Astrocyte of the hippocampus (primary cell): ENCODE results near the gene GUCA2B.

Experiments
- DNase-seq: peaks from one replicate; pipeline ENCODE4 v3.0.0; 2011; ENCODE audit warnings: low read depth, low spot score

The GUCA2B gene

DNA sequence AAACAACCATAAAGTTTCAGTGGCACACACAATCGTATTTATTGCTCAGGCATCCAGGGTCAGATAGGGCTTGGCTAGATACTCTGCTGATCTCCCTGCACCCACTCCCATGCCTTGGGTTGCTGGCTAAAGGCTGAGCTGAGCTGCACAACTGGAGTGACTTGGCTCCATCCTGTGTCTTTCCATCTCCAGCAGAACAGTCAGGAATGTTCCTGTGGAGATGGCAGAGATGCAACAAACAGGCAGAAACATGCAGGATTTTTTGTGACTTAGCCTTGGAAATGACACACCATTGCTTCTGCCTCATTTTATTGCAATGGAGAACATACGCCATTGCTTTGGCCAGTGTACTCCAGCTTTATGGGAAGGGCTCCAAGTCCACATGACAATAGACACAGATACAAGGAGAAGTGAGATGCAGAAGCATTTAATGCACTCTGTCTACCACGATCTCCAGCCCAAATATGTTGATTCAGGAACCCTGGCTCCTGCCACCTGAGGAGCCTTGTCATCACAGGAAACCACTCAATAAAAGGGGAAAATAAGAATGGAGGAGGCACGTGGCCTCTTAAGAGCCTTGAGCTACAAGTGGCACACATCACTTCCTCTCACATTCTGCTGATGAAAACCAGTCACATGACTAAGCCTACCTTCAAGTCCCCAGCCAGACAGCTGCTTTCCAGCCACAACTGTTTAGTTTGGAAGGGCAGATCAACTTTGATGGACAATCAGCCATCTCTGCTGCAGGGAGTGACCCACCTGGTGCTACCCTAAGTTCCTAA lies 10.1 kb upstream of the GUCA2B start:
- no peak for DNase-seq

DNA sequence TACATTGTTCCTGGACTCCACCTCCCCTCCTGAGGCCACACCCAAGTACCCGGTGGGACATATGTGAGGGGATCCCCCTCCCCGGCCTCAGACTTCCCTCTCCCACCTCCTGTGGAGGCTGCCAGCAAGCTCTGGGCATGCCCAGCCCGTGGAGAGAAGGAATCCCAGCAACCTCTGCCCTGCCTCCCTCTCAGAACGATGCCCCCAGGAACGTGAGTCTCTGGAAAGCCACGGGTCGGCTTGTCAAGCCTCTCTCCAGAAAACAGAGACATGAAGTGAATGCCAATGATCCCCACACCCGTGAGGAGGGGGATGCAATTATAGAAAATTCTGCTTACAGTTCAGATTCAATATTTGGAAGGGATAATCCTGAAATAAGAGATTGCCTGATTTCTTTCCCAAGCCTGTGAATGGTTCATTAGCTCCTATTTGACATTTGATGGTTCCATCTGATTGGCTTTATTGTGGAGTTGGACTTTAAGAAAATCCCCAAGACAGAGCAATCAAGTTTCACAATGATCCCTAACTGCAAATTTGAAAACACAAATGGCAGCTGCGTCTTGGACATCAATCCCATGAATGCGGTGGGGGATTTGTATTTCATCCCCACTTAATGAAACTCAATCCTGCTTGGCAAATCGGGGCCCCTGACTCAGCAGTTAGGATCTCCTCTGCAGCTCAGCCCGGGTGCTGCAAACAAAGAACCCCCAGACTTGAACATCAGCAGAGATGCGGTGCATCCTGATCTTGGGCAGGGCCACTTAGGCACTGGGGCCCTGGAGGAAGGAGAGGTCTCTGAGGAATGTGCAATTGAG lies 9.1 kb upstream of the GUCA2B start:
- DNase-seq, result no peak

DNA sequence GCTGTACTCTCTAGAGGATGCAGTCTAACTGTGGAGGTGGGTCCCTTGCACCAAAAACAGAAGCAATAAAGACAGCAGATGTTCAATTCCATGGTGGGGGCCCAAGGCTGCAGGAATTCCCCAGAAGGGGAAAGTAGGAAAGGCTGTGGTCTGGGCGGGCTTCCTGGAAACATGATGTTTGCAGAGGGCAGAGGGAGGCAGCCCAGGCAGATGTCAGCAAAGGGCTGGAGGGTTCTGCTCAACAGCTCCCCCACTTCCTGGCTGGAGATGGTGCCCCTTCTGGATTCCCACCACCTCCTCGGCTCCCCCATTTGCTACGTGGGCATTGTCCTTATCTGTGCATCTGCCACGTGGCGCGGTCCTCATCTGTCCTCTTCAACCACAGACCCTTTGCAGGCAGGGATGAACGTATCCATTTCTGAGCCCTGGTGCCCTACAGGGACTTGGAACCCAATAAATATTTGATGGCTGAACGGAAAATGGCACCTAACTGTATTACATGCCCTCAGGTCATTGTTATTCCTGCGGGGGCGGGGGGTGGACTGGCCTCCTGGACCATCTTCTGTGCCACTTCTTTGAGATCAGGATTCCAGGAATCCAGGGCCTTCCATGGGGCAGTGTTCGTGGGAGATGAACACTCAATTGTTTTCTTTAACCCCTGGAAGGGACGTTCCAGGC lies 8.4 kb upstream of the GUCA2B start:
- no peak for DNase-seq

DNA sequence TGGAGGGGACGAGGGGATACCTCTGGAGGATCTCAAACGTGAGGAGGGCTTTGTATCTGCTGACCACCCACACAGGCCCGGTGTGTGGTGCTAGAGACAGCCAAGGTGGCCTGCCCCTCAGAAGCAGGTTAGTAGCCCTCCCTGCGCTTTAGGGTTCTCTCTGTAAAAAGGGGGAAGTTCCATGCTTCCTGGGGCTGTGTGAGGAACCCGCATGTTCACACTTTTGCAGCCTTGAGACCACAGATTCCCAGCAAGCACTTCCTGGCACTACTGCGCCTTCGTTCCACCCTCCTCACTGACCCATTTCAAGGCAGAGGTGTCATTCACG lies 7.9 kb upstream of the GUCA2B start:
- DNase-seq, result no peak

DNA sequence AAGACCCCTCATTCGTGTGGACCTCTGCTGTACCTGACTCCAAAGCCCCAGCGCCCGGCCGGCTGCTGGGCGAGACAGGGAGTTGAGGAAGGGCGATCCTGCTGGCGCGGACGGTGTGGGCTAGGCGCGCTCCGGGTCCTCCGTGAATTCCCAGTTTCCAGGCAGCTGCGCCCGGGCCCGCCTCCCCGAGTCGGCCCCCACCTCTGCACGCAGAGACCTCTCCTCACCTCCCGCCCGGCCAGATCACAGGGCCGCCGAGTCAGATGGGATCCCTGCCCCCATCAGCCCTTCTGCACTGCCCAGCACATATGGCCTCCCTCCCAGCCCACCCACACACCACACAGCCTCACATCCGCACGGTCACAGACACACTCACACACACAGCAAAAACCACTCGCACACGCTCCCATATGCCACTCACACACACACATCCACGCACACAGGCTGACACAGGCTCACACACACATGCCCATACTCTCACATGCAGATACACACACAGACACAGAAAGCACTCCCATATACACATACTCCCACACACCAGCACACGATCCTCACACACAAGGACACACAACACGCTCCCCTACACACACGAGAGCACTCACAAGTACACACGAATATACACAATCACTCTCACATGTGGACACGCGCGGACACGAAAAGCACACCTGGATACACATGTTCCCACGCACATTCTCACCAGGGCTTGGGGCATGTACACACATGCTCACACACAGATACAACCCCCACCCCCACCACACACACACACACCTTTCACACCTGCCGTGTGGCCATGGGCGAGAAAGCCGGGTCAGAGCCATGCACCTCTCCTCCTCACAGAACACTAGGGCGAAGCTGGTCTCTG lies 7.2 kb upstream of the GUCA2B start:
- no peak for DNase-seq

DNA sequence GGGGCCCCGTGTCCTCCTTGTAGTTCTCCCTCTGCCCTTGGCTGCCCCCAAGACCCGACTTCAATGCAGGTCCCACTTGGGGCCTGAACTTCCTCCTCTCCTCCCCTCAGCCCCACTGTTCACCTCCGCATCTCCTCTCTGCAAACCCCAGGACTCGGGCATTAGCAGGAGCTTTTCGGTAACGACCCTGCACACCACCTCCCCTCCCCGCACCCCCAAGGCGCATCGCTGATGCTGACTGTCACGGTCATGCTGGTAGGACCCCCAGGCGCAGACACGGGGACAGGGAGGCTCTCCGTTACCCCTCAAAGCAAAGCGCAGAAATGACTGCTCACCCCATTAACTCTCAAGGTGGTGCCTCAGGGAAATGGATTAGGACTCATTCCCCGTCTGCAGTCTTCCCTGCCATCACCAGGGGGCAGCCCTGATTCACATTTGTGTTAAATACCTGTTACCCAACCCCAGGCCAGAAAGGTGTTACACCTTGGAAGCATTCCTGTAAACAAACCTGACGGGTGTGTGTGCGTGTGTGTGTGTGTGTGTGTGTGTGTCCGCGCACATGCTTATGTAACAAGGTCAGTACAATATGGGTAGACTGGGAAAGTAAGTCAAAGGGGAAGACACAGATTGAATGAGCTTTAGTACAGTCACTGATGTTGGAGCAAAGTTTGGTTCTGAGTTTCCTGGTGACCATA lies 6.4 kb upstream of the GUCA2B start:
- peak; percentile 78 for DNase-seq

DNA sequence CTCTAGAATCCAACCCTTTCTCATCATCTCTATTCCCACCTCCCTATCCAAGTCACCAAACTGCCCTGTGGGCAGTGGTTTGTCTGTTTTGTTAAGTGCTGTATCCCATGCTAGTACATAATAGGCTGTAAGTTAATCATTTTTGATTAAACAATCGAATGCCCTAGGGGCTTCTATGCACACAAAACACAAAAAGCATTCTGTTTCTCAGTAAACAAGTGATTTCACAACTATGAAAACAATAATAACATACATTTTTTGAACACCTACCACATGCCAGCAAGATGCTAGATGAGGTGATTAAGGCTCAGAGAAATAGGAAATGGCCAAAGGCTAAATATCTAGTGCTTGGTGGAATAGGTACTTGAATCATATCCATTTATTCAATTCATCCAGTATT lies 5.0 kb upstream of the GUCA2B start:
- no peak for DNase-seq

DNA sequence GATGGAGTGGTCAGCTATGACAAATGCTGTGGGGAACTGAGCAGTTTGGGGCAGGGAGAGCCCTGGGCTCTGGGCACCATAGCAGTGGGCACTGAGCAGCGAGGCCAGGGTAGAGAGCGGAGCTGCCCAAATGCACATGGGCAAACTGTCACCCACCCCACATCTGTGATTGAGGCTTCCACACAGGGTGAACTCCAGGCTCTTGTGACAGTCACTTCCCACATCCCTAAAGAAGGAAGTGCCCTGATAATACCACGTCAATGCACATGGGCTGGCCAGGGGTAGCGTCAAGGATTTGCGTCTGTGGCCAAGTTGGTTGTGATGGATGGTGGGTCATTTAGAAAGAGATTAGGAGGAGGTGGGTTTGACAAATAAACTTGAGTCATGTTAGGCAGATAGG lies 2.6 kb upstream of the GUCA2B start:
- no peak for DNase-seq

DNA sequence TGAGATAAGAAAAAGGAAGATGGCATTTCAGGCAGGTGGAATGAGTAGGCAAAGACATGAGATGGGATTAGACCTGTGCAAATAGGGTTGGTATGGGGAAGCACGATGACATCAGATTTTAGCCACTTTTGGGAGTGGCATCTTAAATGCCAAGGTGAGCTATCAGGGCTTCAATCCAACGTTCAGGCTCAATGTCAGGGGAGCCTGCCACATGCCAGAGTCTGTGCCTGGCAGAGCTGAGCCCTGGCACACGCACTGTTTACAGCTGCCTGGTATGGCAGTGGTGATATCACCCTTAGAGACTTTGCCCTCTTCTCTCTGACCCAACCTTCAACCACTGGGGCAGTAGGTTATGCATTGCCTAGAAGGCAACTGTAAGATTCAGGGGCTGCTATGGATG lies 1.1 kb upstream of the GUCA2B start:
- no peak for DNase-seq

DNA sequence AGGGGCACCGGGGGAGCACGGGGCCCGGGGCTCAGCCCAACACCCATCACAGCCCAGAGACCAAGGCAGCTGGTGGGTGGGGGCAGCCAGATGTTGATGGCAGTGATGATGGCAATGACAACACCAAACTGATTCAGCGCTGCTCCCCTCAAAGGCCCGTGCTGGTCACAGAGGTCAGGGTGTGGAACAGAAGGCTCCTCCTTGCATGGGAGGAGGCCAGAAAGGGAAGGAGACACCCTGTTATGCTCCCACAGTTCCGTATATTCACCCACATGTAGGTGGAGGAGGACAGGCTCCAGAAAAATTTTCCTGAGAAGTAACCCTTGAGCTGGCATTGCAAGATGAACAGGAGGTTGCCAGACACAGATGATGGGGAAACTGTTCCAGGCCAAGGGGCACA lies 414 bp downstream of the GUCA2B start:
- DNase-seq, result no peak

DNA sequence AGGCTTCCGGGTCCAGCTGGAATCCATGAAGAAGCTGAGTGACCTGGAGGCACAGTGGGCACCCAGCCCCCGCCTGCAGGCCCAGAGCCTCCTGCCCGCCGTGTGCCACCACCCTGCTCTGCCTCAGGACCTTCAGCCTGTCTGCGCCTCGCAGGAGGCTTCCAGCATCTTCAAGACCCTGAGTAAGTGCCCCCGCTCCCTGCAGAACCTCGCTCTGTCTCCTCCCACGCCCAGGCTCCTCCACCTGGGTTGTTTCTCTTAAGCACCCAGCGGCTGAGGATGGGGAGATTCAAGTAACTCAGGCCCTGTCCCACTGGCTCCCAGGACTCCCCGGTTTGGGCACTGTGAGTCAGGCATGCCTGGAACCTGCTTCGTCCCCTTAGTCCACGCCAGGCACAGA lies 1.5 kb downstream of the GUCA2B start:
- no peak for DNase-seq

DNA sequence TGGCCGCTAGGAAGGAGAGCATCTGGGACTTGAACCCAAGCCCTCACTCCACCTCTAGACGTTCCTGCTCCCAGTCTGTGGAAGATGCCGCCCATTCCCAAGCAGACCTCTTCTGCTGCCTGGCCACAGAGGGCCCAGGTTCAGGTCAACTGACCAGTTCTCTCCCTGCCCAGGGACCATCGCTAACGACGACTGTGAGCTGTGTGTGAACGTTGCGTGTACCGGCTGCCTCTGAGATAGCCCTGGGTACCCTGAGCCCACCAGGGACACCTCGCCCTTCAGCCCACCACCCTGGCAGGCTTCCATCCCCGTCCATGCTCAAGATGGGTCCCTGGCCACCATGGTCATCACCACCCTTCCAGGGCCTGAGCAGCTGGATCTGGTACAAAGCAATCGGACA lies 2.2 kb downstream of the GUCA2B start:
- DNase-seq, result no peak

DNA sequence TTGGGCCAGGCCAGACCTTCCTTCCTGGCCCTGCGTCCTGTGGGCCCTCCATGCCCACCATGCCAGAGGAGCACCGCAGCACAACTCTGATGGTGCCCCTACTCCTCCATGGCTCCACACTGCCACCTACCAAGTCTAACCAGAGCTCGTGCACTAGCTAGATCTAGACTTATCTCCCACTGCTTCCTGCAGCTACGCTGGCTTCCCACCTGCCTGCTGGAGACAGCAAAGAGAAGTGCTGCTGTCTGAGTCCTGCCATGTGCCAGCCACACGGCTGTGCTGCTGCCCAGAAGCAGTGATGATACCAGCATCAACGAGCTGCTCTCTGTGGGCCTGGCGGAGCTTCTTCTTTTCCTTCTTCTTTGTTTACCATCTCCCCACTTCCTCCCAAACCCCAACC lies 4.5 kb downstream of the GUCA2B start:
- DNase-seq, result no peak

DNA sequence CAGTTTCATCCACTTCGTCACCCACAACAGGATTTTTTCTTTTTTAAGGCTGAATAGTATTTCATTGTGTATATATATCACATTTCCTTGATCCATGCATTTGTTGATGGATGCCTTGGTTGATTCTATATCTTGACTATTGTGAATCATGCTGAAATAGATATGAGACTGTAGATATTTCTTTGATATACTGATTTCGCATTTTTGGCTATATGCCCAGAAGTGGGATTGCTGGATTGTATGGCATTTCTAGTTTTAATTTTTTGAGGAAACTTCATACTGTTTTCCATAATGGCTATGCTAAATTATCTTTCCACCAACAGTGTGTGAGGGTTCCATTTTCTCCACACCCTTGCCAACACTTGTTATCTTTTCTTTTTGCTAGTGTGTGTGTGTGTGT lies 5.0 kb downstream of the GUCA2B start:
- DNase-seq, result no peak

DNA sequence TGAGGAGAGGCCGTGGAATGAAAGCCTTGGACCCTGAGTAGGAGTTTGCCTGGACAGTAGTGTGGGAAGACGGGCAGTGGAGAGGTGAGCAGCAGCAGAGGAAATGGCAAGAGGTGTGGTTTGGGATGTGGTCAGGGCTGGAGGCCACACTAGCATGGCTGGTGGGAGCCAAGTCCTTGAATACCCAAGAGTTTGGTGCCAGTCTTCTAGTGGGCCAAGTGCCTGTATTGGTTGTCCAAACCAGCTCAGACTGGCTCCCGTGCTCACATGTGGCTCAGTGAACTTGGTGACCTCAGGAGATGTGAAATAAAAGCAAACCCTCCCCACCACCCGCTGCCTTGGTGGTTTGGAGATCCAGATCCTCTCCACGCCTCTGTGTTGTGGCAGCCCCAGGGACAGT lies 9.0 kb downstream of the GUCA2B start:
- no peak for DNase-seq

DNA sequence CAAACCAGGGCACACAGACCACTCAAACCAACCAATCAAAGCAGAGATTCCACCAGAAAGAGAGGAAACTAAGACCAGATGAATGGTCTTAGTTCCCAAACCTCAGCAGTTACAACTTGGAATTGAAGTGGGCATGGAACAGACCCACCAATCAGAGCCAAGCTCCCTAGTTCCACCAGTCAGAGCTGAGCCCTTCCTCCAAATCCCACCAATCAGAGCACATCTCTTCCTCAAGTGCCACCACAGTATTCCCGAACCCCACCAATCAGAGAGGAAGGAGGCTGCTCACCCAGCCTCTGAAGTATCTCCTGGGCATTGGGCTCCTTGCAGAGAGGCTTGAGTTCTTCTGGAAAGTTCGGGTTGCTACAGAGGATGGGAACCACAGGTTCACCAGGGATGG lies 9.9 kb downstream of the GUCA2B start:
- DNase-seq, result no peak

DNA sequence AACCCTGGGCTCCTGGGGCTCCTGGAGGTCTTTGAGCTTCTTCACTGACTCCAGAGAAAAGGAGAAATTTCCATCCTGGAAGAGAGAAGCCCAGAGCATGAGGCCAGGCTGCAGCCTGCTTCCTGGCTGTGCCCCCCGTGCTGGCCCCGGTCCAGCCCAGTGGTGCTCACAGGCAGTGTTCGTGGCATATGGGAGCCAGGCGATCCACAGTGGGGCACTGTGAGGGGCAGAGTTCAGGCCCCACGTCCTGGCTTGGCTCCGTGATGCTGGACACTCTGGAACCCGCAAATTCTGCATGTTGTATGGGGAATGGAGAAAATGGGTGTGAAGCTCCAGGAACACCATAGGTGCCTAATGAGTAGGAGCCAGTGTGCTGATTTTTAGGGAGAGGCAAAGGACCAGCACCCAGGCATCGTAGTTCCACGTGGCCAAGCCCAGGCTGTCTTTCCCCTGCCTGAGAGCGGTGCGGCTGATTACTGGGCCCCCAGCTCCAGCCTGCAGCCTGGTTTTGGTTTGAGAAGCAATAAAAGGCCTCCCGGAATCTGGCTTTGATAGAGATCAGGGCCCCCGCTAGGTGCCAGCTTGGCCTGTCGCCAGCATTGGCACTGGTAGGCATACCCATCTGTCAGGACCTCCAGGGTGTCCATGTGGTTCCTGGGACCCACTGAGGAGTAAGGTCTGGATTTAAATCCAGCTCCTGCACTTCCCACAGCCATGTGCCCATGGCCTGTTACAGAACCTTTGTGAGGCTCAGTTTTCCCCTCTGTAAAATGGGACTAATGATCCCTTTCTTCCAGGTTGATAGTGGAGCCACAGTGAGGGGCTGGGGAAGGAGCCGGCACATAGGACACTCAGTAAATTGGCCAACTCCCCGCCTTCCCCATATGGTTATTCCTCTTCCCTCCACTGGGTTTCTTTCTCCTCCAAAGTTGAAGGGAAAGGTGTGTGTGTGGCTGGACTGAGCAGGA lies 10.6 kb downstream of the GUCA2B start:
- DNase-seq, result no peak

DNA sequence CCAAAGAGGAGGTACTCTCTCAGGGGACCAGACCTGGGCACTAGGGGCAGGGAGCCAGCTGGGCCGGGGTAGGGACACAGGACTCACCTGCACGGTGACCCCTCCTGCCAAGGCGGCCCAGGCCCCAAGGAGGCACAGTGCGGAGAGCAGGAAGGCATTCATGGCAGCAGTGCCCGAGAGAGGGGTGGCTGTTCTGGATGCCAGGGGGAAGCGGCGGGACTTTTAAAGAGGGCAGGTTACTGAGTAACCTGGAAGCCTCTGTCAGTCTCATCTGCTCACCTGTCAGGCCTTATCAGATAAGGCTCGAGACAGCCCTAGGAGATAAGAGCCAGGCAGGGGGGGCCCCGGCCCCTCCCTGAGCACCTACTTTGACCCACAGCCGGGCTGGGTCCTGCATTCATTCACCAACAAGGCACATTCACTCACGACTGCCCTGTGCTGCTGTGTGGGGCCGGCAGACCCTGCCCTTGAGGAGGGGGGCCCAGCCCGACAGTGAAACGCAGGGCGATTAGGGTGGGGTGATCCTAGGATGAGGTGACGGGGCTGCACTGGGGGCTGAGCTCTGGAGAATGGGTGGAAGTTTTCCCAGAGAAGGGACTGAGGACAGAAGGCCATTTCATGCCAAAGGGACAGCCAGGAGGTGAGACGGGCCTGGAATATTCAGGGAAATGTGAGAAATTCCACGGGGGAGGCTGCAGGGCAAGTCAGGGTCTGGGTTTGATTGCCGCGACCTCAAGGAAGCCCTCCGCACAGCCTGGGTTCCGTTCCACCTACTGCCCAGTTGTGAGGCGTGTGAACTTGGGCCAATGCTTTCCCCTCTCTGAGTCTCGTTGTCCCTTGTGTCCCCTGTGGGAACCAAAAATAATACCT lies 11.6 kb downstream of the GUCA2B start, which contains the start of gene GUCA2A:
Gene GUCA2A (minus strand): TSS at position 195 of the 870 bp plus-strand sequence. CDS start 33 bp downstream, at position 162.
- DNase-seq, result no peak
